ACC112 (cell line): Measurements from ENCODE around the gene PRR19.

Experiments
- H2AFZ ChIP-seq: fragments of 200-600 bp; sonication (generic); one replicate; pipeline ENCODE4 v1.6.0; 2017; ENCODE audit warnings: antibody characterized with exemption, low read length; ENCODE audit not compliant: unreplicated experiment
- H3K27ac ChIP-seq: fragments of 200-600 bp; sonication (generic); 2 replicates; pipeline ENCODE4 v1.5.1; 2014; ENCODE audit warnings: low read depth, mild to moderate bottlenecking, antibody characterized with exemption, low read length, moderate library complexity
- H3K27me3 ChIP-seq: fragments of 200-600 bp; sonication (generic); 2 replicates; pipeline ENCODE4 v1.6.1; 2014; ENCODE audit warnings: mild to moderate bottlenecking, antibody characterized with exemption, low read length, moderate library complexity, mixed read lengths; ENCODE audit not compliant: insufficient read depth
- H3K36me3 ChIP-seq: fragments of 200-600 bp; sonication (generic); 2 replicates; pipeline ENCODE4 v1.6.1; 2016; ENCODE audit warnings: mild to moderate bottlenecking, antibody characterized with exemption, low read length, moderate library complexity, mixed read lengths; ENCODE audit not compliant: insufficient read depth
- H3K4me1 ChIP-seq: fragments of 200-600 bp; sonication (generic); one replicate; pipeline ENCODE4 v1.6.1; 2016; ENCODE audit warnings: low read length, mixed read lengths; ENCODE audit not compliant: insufficient read depth, unreplicated experiment, control insufficient read depth
- H3K4me3 ChIP-seq: fragments of 200-600 bp; sonication (generic); 2 replicates; pipeline ENCODE4 v1.5.1; 2014; ENCODE audit warnings: mild to moderate bottlenecking, low read depth, low read length
- H3K79me2 ChIP-seq: fragments of 200-600 bp; sonication (generic); one replicate; pipeline ENCODE4 v1.6.0; 2016; ENCODE audit warnings: low read length; ENCODE audit not compliant: control insufficient read depth, unreplicated experiment, insufficient read depth

The PRR19 gene

DNA sequence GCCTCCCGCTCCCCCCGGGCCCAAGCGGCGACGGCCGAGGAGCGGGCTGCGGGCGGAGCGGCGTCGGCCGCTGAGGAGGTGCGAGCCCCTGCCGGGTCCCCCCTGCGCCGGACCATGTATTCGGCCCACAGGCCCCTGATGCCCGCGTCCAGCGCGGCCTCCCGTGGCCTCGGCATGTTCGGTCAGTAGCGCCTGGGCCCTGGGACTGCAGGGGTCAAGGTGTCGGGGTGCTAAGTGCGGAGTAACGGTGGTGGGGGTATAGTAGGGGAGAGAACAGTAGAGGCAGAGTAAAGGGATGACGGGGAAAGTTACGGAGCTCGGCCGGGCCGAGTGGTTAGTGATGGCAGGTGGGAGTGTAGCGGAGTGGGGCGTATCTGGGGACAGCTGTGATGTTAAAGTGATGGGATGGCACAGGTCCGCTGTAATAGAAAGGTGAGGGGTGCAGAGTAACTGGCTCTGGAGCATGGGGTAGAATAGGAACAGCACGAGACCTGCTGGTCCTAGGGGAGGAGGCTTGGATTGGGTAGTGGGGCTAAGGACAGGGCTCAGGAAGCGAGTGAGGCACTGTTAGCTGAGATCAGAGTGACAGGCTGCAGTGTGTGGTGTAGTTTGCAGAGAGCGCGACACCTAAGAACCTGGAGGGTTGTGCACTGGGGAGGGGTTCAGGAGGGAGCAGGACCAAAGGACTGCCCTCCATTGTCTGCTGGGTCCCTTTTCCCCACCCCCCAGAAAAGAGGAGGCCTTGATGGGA, 17.2 kb upstream of the PRR19 start:
- peaks cover 40% of the 10 kb centered on the region for H3K4me1 ChIP-seq
- H2AFZ ChIP-seq, result no peak overlapping the region
- no peak overlapping the region for H3K27ac ChIP-seq
- H3K27me3 ChIP-seq, result no peaks in the 10 kb centered on the region
- H3K36me3 ChIP-seq, result 0 out of 2 replicates have a peak, but pooled peaks cover 5% of the 10 kb centered on the region
- H3K4me3 ChIP-seq, result peak overlapping the region; percentile 92
- H3K79me2 ChIP-seq, result peaks cover 13% of the 10 kb centered on the region

GRCh38 chr19:42285541-42285941, 16.4 kb upstream of the PRR19 start:
- Histone ChIP-seq H3K4me3 (peak overlapping the region; percentile 92), H3K36me3 (0 out of 2 replicates have a peak, but pooled peaks cover 5% of the 10 kb centered on the region), H3K4me1 (peaks cover 40% of the 10 kb centered on the region), H3K27me3 (no peaks in the 10 kb centered on the region), H3K27ac (no peak overlapping the region), H2AFZ (no peak overlapping the region), H3K79me2 (peaks cover 13% of the 10 kb centered on the region)

DNA sequence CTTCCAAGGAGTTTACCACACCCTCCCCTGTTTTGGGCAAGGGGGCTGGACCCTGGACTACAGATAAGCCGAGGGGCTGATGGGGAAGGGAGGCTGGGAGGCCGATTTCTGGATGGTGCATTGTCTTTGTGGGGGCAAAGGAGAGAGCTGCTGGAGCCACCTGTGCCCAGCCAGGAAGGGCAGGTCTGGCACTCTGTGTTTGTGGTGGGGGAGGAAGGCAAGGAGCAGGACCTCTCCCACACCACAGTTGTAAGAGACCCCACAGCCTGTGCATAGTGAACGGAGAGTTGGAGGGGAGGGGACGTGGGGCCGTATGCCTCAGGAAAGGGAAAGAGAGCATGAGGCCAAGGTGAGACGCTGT, 16.0 kb upstream of the PRR19 start:
- Histone ChIP-seq H3K36me3 (0 out of 2 replicates have a peak, but pooled peaks cover 5% of the 10 kb centered on the region), H3K4me1 (peaks cover 40% of the 10 kb centered on the region), H3K79me2 (peaks cover 13% of the 10 kb centered on the region), H3K4me3 (peak overlapping the region; percentile 92), H3K27me3 (no peaks in the 10 kb centered on the region), H3K27ac (no peak overlapping the region), H2AFZ (no peak overlapping the region)

- no peaks in the 10 kb centered on the region for H3K27me3 ChIP-seq
- H2AFZ ChIP-seq, result no peak overlapping the region
- H3K27ac ChIP-seq, result no peak overlapping the region
- H3K4me1 ChIP-seq, result peaks cover 36% of the 10 kb centered on the region
- H3K79me2 ChIP-seq, result peaks cover 10% of the 10 kb centered on the region
- H3K4me3 ChIP-seq, result peak overlapping the region; percentile 92; the same call in 1 of the 2 replicates
- 0 out of 2 replicates have a peak, but pooled peaks cover 5% of the 10 kb centered on the region for H3K36me3 ChIP-seq
Observed at GRCh38 chr19:42286349-42287016, 15.4 kb upstream of the PRR19 start.

DNA sequence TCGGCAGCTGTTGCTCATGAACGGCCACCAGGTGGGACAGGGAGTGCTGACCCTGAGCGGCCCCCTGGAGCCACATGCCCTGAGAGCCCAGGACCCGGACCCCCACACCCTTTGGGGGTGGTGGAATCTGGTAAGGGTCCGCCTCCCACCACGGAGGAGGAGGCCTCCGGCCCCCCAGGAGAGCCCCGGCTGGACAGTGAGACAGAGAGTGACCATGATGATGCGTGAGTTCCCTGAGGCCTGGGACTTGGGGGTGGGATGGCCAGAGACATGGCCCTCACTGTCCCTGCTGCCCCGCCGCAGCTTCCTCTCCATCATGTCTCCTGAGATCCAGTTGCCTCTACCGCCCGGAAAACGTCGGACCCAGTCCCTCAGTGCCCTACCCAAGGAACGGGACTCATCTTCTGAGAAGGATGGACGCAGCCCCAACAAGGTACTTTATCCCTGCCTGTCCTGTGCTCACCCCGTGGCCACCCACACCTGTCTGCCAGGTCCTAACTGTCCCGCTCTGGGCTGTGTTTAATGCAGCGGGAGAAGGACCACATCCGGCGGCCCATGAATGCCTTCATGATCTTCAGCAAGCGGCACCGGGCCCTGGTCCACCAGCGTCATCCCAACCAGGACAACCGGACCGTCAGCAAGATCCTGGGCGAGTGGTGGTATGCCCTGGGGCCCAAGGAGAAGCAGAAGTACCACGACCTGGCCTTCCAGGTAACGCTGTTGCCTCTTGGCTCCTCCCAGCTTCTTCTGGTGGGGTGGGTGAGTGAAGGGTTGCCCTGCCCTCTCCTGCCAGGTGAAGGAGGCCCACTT, 14.7 kb upstream of the PRR19 start:
- H3K36me3 ChIP-seq, result 0 out of 2 replicates have a peak, but pooled peaks cover 5% of the 10 kb centered on the region
- H3K27ac ChIP-seq, result no peak overlapping the region
- H2AFZ ChIP-seq, result no peak overlapping the region
- H3K79me2 ChIP-seq, result peaks cover 10% of the 10 kb centered on the region
- peaks cover 29% of the 10 kb centered on the region for H3K4me1 ChIP-seq
- H3K27me3 ChIP-seq, result no peaks in the 10 kb centered on the region
- H3K4me3 ChIP-seq, result no peak overlapping the region

- 0 out of 2 replicates have a peak, but pooled peaks cover 5% of the 10 kb centered on the region for H3K36me3 ChIP-seq
- H3K4me1 ChIP-seq, result peaks cover 24% of the 10 kb centered on the region
- H3K4me3 ChIP-seq, result no peak overlapping the region
- no peaks in the 10 kb centered on the region for H3K27me3 ChIP-seq
- peaks cover 10% of the 10 kb centered on the region for H3K79me2 ChIP-seq
- H3K27ac ChIP-seq, result no peak overlapping the region
- H2AFZ ChIP-seq, result no peak overlapping the region
Observed at GRCh38 chr19:42287827-42288107, 14.2 kb upstream of the PRR19 start.

DNA sequence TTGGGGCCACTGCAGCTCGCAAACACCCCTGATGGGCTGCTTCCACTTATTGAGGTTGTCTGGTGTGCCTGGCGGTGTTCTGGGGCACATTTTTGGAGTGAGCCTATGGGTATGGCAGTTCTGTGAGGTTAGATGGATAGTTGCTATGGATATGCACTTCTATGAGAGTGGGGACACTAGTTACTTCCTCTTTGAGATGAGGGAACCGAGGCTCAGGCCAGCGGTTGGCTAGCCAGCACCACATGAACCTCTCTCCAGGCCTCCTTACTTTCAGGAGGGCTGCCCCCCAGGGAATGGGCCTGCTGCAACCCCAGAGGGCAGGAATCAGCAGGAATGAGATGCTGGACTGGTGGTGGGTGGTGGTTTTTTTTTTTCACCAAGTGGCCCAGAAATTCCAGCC, 13.5 kb upstream of the PRR19 start:
- Histone ChIP-seq H3K27ac (no peak overlapping the region), H3K4me1 (peaks cover 18% of the 10 kb centered on the region), H2AFZ (no peak overlapping the region), H3K36me3 (0 out of 2 replicates have a peak, but pooled peaks cover 5% of the 10 kb centered on the region), H3K4me3 (no peak overlapping the region), H3K27me3 (no peaks in the 10 kb centered on the region), H3K79me2 (peaks cover 10% of the 10 kb centered on the region)

- peaks cover 17% of the 10 kb centered on the region for H3K4me1 ChIP-seq
- no peak overlapping the region for H2AFZ ChIP-seq
- no peak overlapping the region for H3K27ac ChIP-seq
- no peak overlapping the region for H3K4me3 ChIP-seq
- peaks cover 10% of the 10 kb centered on the region for H3K79me2 ChIP-seq
- 0 out of 2 replicates have a peak, but pooled peaks cover 5% of the 10 kb centered on the region for H3K36me3 ChIP-seq
- H3K27me3 ChIP-seq, result no peaks in the 10 kb centered on the region
Observed at GRCh38 chr19:42288881-42289555, 12.9 kb upstream of the PRR19 start.

GRCh38 chr19:42289556-42290041, 12.3 kb upstream of the PRR19 start:
- H3K36me3 ChIP-seq, result 0 out of 2 replicates have a peak, but pooled peaks cover 5% of the 10 kb centered on the region
- H3K27ac ChIP-seq, result no peak overlapping the region

DNA sequence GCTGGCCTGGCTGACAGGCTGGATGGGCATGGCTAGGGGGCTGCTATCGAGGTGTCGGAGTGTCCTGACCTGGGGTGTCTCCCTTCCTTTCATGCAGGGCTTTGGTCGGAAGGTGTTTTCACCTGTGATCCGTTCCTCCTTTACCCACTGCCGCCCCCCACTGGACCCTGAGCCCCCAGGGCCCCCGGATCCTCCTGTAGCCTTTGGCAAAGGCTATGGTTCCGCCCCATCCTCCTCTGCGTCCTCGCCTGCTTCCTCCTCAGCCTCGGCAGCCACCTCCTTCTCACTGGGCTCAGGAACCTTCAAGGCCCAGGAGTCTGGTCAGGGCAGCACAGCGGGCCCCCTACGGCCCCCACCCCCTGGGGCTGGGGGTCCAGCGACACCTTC, 11.8 kb upstream of the PRR19 start:
- Histone ChIP-seq H3K27ac (no peak overlapping the region), H3K4me1 (peaks cover 13% of the 10 kb centered on the region), H3K79me2 (peaks cover 4% of the 10 kb centered on the region), H2AFZ (no peak overlapping the region), H3K36me3 (0 out of 2 replicates have a peak, but pooled peaks cover 5% of the 10 kb centered on the region), H3K4me3 (no peak overlapping the region), H3K27me3 (no peaks in the 10 kb centered on the region)

More at GRCh38 chr19:42289556-42290041, 12.3 kb upstream of the PRR19 start:
- Histone ChIP-seq H3K4me1 (peaks cover 17% of the 10 kb centered on the region), H3K4me3 (no peak overlapping the region), H3K27me3 (no peaks in the 10 kb centered on the region), H3K79me2 (peaks cover 9% of the 10 kb centered on the region), H2AFZ (no peak overlapping the region)
